Activated T-helper 17 cell treated with anti-CD3 and anti-CD28 coated beads, Interleukin-2, amount 50 U/mL, for 72 hours (primary cell): ENCODE results near the gene CD302. TPM values are rescaled to one million over a fixed set of nuclear protein-coding genes. Genes with fewer than 3 reads are reported as not detected.
"Not testable (repeated sequence)": the region's sequence is repeated elsewhere in the genome, so short reads cannot be mapped to it uniquely, and the experiment has no call there.

Experiments
- ATAC-seq: fragments of 150-1000 bp; cut with Tn5 transposase; replicated peaks from 2 replicates; pipeline ENCODE4 v1.10.0; 2021; ENCODE audit warnings: mild to moderate bottlenecking, moderate library complexity
- H3K27ac Mint-ChIP-seq: one replicate; pipeline ENCODE4 v1.8.0; 2022; ENCODE audit warnings: mixed read lengths
- H3K27me3 Mint-ChIP-seq: one replicate; pipeline ENCODE4 v1.8.0; 2022; ENCODE audit warnings: mixed read lengths
- H3K36me3 Mint-ChIP-seq: one replicate; pipeline ENCODE4 v1.8.0; 2022; ENCODE audit warnings: low read depth, mild to moderate bottlenecking, mixed read lengths
- H3K4me1 Mint-ChIP-seq: one replicate; pipeline ENCODE4 v1.8.0; 2022; ENCODE audit warnings: mixed read lengths
- H3K4me3 Mint-ChIP-seq: one replicate; pipeline ENCODE4 v1.8.0; 2022; ENCODE audit warnings: mild to moderate bottlenecking, mixed read lengths
- H3K9me3 Mint-ChIP-seq: one replicate; pipeline ENCODE4 v1.8.0; 2022; ENCODE audit warnings: mixed read lengths
- total RNA-seq, 2 donors: library from RNA; stranded (reverse); gene quantifications; one replicate each; pipeline ENCODE4 v1.2.3, GENCODE V29; 2022

CD302 gene
- total RNA-seq, 2 donors from 2014 or later = 0.29 to 0.67 TPM

- H3K9me3 Mint-ChIP-seq, H3K36me3 Mint-ChIP-seq, ATAC-seq, H3K27ac Mint-ChIP-seq, H3K4me3 Mint-ChIP-seq, H3K4me1 Mint-ChIP-seq, H3K27me3 Mint-ChIP-seq: not testable (repeated sequence)
Measured at GRCh38 chr2:159784744-159785143, 13.3 kb downstream of the CD302 start.

- Mint-ChIP-seq H3K4me1 (no peaks in the 10 kb centered on the region), H3K27me3 (no peaks in the 10 kb centered on the region), H3K4me3 (no peak overlapping the region), H3K9me3 (no peaks in the 10 kb centered on the region), H3K27ac (no peak overlapping the region), H3K36me3 (no peaks in the 10 kb centered on the region)
- ATAC-seq = no peak
Measured at GRCh38 chr2:159783556-159783955, 14.5 kb downstream of the CD302 start.

GRCh38 chr2:159776321-159776720 is 21.7 kb downstream of the CD302 start:
- peaks cover 21% of the 10 kb centered on the region for H3K36me3 Mint-ChIP-seq
- H3K4me1 Mint-ChIP-seq = peaks cover 3% of the 10 kb centered on the region
- no peak overlapping the region for H3K27ac Mint-ChIP-seq
- H3K27me3 Mint-ChIP-seq = no peaks in the 10 kb centered on the region
- ATAC-seq = no peak
- no peaks in the 10 kb centered on the region for H3K9me3 Mint-ChIP-seq
- H3K4me3 Mint-ChIP-seq = no peak overlapping the region

GRCh38 chr2:159775021-159775420 is 23.0 kb downstream of the CD302 start:
- H3K9me3 Mint-ChIP-seq = no peaks in the 10 kb centered on the region
- H3K27me3 Mint-ChIP-seq = no peaks in the 10 kb centered on the region
- peaks cover 34% of the 10 kb centered on the region for H3K36me3 Mint-ChIP-seq
- no peak overlapping the region for H3K4me3 Mint-ChIP-seq
- ATAC-seq = no peak
- H3K27ac Mint-ChIP-seq = no peak overlapping the region
- H3K4me1 Mint-ChIP-seq = peaks cover 3% of the 10 kb centered on the region

- no peak overlapping the region for H3K27ac Mint-ChIP-seq
- H3K9me3 Mint-ChIP-seq = no peaks in the 10 kb centered on the region
- H3K27me3 Mint-ChIP-seq = no peaks in the 10 kb centered on the region
- ATAC-seq = peak; percentile 37
- peaks cover 35% of the 10 kb centered on the region for H3K36me3 Mint-ChIP-seq
- H3K4me3 Mint-ChIP-seq = no peak overlapping the region
- H3K4me1 Mint-ChIP-seq = peaks cover 3% of the 10 kb centered on the region
Measured at GRCh38 chr2:159774370-159774990, 23.5 kb downstream of the CD302 start.

GRCh38 chr2:159773886-159774285 is 24.1 kb downstream of the CD302 start:
- no peak for ATAC-seq
- Mint-ChIP-seq H3K4me3 (no peak overlapping the region), H3K27me3 (no peaks in the 10 kb centered on the region), H3K9me3 (no peaks in the 10 kb centered on the region), H3K27ac (no peak overlapping the region), H3K4me1 (peaks cover 3% of the 10 kb centered on the region), H3K36me3 (peaks cover 41% of the 10 kb centered on the region)

GRCh38 chr2:159773426-159773825 is 24.6 kb downstream of the CD302 start:
- Mint-ChIP-seq H3K27me3 (no peaks in the 10 kb centered on the region), H3K27ac (no peak overlapping the region)

GRCh38 chr2:159769147-159769546 is 28.9 kb downstream of the CD302 start:
- no peak overlapping the region for H3K27ac Mint-ChIP-seq
- H3K36me3 Mint-ChIP-seq = peaks cover 89% of the 10 kb centered on the region
- ATAC-seq = no peak
- no peaks in the 10 kb centered on the region for H3K27me3 Mint-ChIP-seq
- no peaks in the 10 kb centered on the region for H3K4me1 Mint-ChIP-seq
- no peaks in the 10 kb centered on the region for H3K9me3 Mint-ChIP-seq
- H3K4me3 Mint-ChIP-seq = no peak overlapping the region

More at GRCh38 chr2:159773426-159773825, 24.6 kb downstream of the CD302 start:
- Mint-ChIP-seq H3K4me1 (peaks cover 3% of the 10 kb centered on the region), H3K4me3 (no peak overlapping the region), H3K36me3 (peaks cover 46% of the 10 kb centered on the region), H3K9me3 (no peaks in the 10 kb centered on the region)
- ATAC-seq = no peak

GRCh38 chr2:159762075-159762474 is 35.9 kb downstream of the CD302 start:
- H3K4me3 Mint-ChIP-seq = no peak overlapping the region
- H3K27ac Mint-ChIP-seq = no peak overlapping the region
- peaks cover 46% of the 10 kb centered on the region for H3K36me3 Mint-ChIP-seq
- no peaks in the 10 kb centered on the region for H3K4me1 Mint-ChIP-seq
- no peaks in the 10 kb centered on the region for H3K9me3 Mint-ChIP-seq
- no peaks in the 10 kb centered on the region for H3K27me3 Mint-ChIP-seq
- ATAC-seq = no peak

- Mint-ChIP-seq H3K9me3 (no peaks in the 10 kb centered on the region), H3K27ac (no peak overlapping the region), H3K27me3 (no peaks in the 10 kb centered on the region), H3K36me3 (peaks cover 29% of the 10 kb centered on the region), H3K4me3 (no peak overlapping the region), H3K4me1 (no peaks in the 10 kb centered on the region)
- no peak for ATAC-seq
Measured at GRCh38 chr2:159760326-159760725, 37.7 kb downstream of the CD302 start.

GRCh38 chr2:159759577-159759976 is 38.4 kb downstream of the CD302 start:
- no peaks in the 10 kb centered on the region for H3K27me3 Mint-ChIP-seq
- H3K36me3 Mint-ChIP-seq = peaks cover 21% of the 10 kb centered on the region
- H3K27ac Mint-ChIP-seq = no peak overlapping the region

GRCh38 chr2:159758686-159759085 is 39.3 kb downstream of the CD302 start:
- no peaks in the 10 kb centered on the region for H3K27me3 Mint-ChIP-seq
- no peaks in the 10 kb centered on the region for H3K9me3 Mint-ChIP-seq
- ATAC-seq = no peak
- peak overlapping the region; percentile 5 for H3K27ac Mint-ChIP-seq
- H3K4me1 Mint-ChIP-seq = no peaks in the 10 kb centered on the region
- H3K36me3 Mint-ChIP-seq = peaks cover 12% of the 10 kb centered on the region
- H3K4me3 Mint-ChIP-seq = no peak overlapping the region

More at GRCh38 chr2:159759577-159759976, 38.4 kb downstream of the CD302 start:
- Mint-ChIP-seq H3K9me3 (no peaks in the 10 kb centered on the region), H3K4me1 (no peaks in the 10 kb centered on the region), H3K4me3 (no peak overlapping the region)
- no peak for ATAC-seq

GRCh38 chr2:159758239-159758638 is 39.8 kb downstream of the CD302 start:
- Mint-ChIP-seq H3K9me3 (no peaks in the 10 kb centered on the region), H3K27ac (peak overlapping the region; percentile 5), H3K27me3 (no peaks in the 10 kb centered on the region), H3K4me1 (no peaks in the 10 kb centered on the region), H3K4me3 (no peak overlapping the region), H3K36me3 (peaks cover 8% of the 10 kb centered on the region)
- no peak for ATAC-seq

- Mint-ChIP-seq H3K27ac (no peak overlapping the region), H3K4me3 (no peak overlapping the region), H3K9me3 (no peaks in the 10 kb centered on the region), H3K4me1 (peaks cover 6% of the 10 kb centered on the region), H3K36me3 (no peaks in the 10 kb centered on the region), H3K27me3 (no peaks in the 10 kb centered on the region)
- ATAC-seq = peak; percentile 100
Measured at GRCh38 chr2:159755788-159756187, 42.2 kb downstream of the CD302 start.

- H3K4me3 Mint-ChIP-seq = no peak overlapping the region
- H3K36me3 Mint-ChIP-seq = peaks cover 2% of the 10 kb centered on the region
- H3K27me3 Mint-ChIP-seq = no peaks in the 10 kb centered on the region
- H3K9me3 Mint-ChIP-seq = no peaks in the 10 kb centered on the region
- ATAC-seq = no peak
- no peak overlapping the region for H3K27ac Mint-ChIP-seq
- peaks cover 6% of the 10 kb centered on the region for H3K4me1 Mint-ChIP-seq
Measured at GRCh38 chr2:159755014-159755413, 43.0 kb downstream of the CD302 start.

GRCh38 chr2:159753797-159754196 is 44.2 kb downstream of the CD302 start:
- Mint-ChIP-seq H3K36me3 (peaks cover 14% of the 10 kb centered on the region), H3K4me3 (no peak overlapping the region), H3K4me1 (peaks cover 6% of the 10 kb centered on the region), H3K27me3 (no peaks in the 10 kb centered on the region), H3K27ac (no peak overlapping the region), H3K9me3 (no peaks in the 10 kb centered on the region)
- no peak for ATAC-seq
